Measurements from ENCODE around the gene TRIM44. TPM values are rescaled to one million over a fixed set of nuclear protein-coding genes. Genes with fewer than 3 reads are reported as not detected.

The TRIM44 gene
- total RNA-seq, 1 experiment from 2014 or later = 191 TPM

- no peak for TF ChIP-seq CTCF (conservative IDR thresholded peaks at IDR 0.05; ENCODE audit: low read depth, low read length)
- no peak for TF ChIP-seq EZH2 (IDR thresholded peaks at IDR 0.05; ENCODE audit: borderline replicate concordance, low read depth, low read length, poor library complexity, severe bottlenecking)
- no peak for DNase-seq (ENCODE audit: low spot score)
- Histone ChIP-seq H3K4me1 (ENCODE audit: insufficient read depth, low read length, poor library complexity, severe bottlenecking) (no peaks in the 10 kb centered on the region), H3K27me3 (replicated peaks; ENCODE audit: insufficient read depth, low read depth, low read length, poor library complexity) (peaks cover 17% of the 10 kb centered on the region), H3K36me3 (ENCODE audit: insufficient read depth, low read length, poor library complexity, severe bottlenecking) (no peaks in the 10 kb centered on the region), H3K27ac (ENCODE audit: low read depth, low read length, poor library complexity, severe bottlenecking) (no peak overlapping the region), H3K9me3 (ENCODE audit: low read depth, low read length, poor library complexity, severe bottlenecking) (no peaks in the 10 kb centered on the region), H3K4me3 (ENCODE audit: low read depth, low read length, poor library complexity, severe bottlenecking) (no peak overlapping the region)
- no TSS peak for BruUV-seq (replicated peaks)
- ChIA-PET POLR2A (ENCODE audit: low non-redundant PET) (no interaction called here), CTCF (interaction anchor here (0.6 to 1.6 kb wide), 2 partner anchors 17 to 30 kb away, joined by 4 to 9 read pairs; no protein-coding TSS in a partner anchor)
- intact Hi-C loops (cut with micrococcal nuclease; ENCODE audit: unreplicated experiment) = no loop called here
Measured at GRCh38 chr11:35852056-35852455, 189.5 kb downstream of the TRIM44 start.

- Histone ChIP-seq H3K27me3 (replicated peaks; ENCODE audit: insufficient read depth, low read depth, low read length, poor library complexity) (peaks cover 2% of the 10 kb centered on the region), H3K36me3 (ENCODE audit: insufficient read depth, low read length, poor library complexity, severe bottlenecking) (no peaks in the 10 kb centered on the region), H3K9me3 (ENCODE audit: low read depth, low read length, poor library complexity, severe bottlenecking) (no peaks in the 10 kb centered on the region), H3K27ac (ENCODE audit: low read depth, low read length, poor library complexity, severe bottlenecking) (no peak overlapping the region), H3K4me3 (ENCODE audit: low read depth, low read length, poor library complexity, severe bottlenecking) (no peak overlapping the region), H3K4me1 (ENCODE audit: insufficient read depth, low read length, poor library complexity, severe bottlenecking) (no peaks in the 10 kb centered on the region)
- no peak for TF ChIP-seq EZH2 (IDR thresholded peaks at IDR 0.05; ENCODE audit: borderline replicate concordance, low read depth, low read length, poor library complexity, severe bottlenecking)
- no peak for TF ChIP-seq CTCF (conservative IDR thresholded peaks at IDR 0.05; ENCODE audit: low read depth, low read length)
- intact Hi-C loops (cut with micrococcal nuclease; ENCODE audit: unreplicated experiment) = no loop called here
- ChIA-PET POLR2A (ENCODE audit: low non-redundant PET) (no interaction called here), CTCF (no interaction called here)
- no TSS peak for BruUV-seq (replicated peaks)
- no peak for DNase-seq (ENCODE audit: low spot score)
Measured at GRCh38 chr11:35853971-35854370, 191.4 kb downstream of the TRIM44 start.

GRCh38 chr11:35855671-35856070 is 193.1 kb downstream of the TRIM44 start:
- Histone ChIP-seq H3K27me3 (replicated peaks; ENCODE audit: insufficient read depth, low read depth, low read length, poor library complexity) (no peaks in the 10 kb centered on the region), H3K4me1 (ENCODE audit: insufficient read depth, low read length, poor library complexity, severe bottlenecking) (no peaks in the 10 kb centered on the region), H3K9me3 (ENCODE audit: low read depth, low read length, poor library complexity, severe bottlenecking) (no peaks in the 10 kb centered on the region), H3K36me3 (ENCODE audit: insufficient read depth, low read length, poor library complexity, severe bottlenecking) (no peaks in the 10 kb centered on the region), H3K4me3 (ENCODE audit: low read depth, low read length, poor library complexity, severe bottlenecking) (no peak overlapping the region), H3K27ac (ENCODE audit: low read depth, low read length, poor library complexity, severe bottlenecking) (no peak overlapping the region)
- intact Hi-C loops (cut with micrococcal nuclease; ENCODE audit: unreplicated experiment) = no loop called here
- no TSS peak for BruUV-seq (replicated peaks)
- no peak for DNase-seq (ENCODE audit: low spot score)
- POLR2A ChIA-PET (ENCODE audit: low non-redundant PET) = no interaction called here
- TF ChIP-seq EZH2 (IDR thresholded peaks at IDR 0.05; ENCODE audit: borderline replicate concordance, low read depth, low read length, poor library complexity, severe bottlenecking) (no peak), CTCF (conservative IDR thresholded peaks at IDR 0.05; ENCODE audit: low read depth, low read length) (no peak)
- CTCF ChIA-PET = no interaction called here
